Activated CD8-positive, alpha-beta memory T cell treated with anti-CD3 and anti-CD28 coated beads, Interleukin-2, amount 10 ng/mL, durations not matched to agents 7 days and 5 days (primary cell): ENCODE results near the gene SELP. TPM values are rescaled to one million over a fixed set of nuclear protein-coding genes. Genes with fewer than 3 reads are reported as not detected.
A peak's percentile ranks its signal among the peaks of the same experiment; 100 is the strongest.

ENCODE experiments used
- ATAC-seq: fragments of 150-1000 bp; cut with Tn5 transposase; one replicate; pipeline ENCODE4 v1.10.0; 2021; ENCODE audit warnings: moderate library complexity
- CTCF ChIA-PET: fragments of 350-600 bp; sonication (Branson Sonifier 250); formaldehyde crosslinking; loops from one replicate; lab custom pipeline; 2021; ENCODE audit warnings: antibody characterized with exemption; lab: Charles Lee
- DNase-seq: peaks from one replicate; pipeline ENCODE4 v3.0.0-alpha.2; 2020
- H3K27ac Mint-ChIP-seq: one replicate; pipeline ENCODE4 v1.8.0; 2021; ENCODE audit warnings: mild to moderate bottlenecking, mixed read lengths
- H3K27me3 Mint-ChIP-seq: one replicate; pipeline ENCODE4 v1.8.0; 2021; ENCODE audit warnings: mixed read lengths
- H3K36me3 Mint-ChIP-seq: one replicate; pipeline ENCODE4 v1.8.0; 2021; ENCODE audit warnings: mild to moderate bottlenecking, mixed read lengths
- H3K4me1 Mint-ChIP-seq: one replicate; pipeline ENCODE4 v1.8.0; 2021; ENCODE audit warnings: mixed read lengths
- H3K4me3 Mint-ChIP-seq: one replicate; pipeline ENCODE4 v1.8.0; 2021; ENCODE audit warnings: mild to moderate bottlenecking, moderate library complexity, mixed read lengths
- H3K9me3 Mint-ChIP-seq: one replicate; pipeline ENCODE4 v1.8.0; 2022; ENCODE audit warnings: low read depth, mixed read lengths
- total RNA-seq, 2 experiments: library from RNA; stranded (reverse); gene quantifications; one replicate each; pipeline ENCODE4 v1.2.3, GENCODE V29; 2021

The SELP gene
- total RNA-seq, 2 experiments from 2014 or later, result 0.18 TPM; not detected in 1

DNA sequence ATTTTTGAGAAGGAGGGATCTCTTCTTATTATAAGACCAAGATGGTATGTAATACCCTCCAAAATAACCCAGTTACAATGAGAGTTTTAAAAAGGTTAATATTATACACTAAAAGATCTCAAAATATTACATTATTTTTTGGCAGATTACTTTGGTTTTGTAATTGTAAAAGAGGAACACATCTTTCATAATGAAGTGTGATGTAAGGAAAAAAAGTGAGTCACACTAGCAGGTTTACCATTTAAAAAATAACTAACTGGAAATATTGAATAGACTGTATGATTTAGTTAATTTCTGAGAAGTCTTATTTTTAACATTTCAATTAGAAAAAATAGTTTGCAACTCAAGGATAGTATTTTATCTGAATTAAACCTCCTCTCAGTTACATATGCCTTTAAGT lies 44.7 kb downstream of the SELP start:
- peaks cover 48% of the 10 kb centered on the region for H3K4me1 Mint-ChIP-seq

DNA sequence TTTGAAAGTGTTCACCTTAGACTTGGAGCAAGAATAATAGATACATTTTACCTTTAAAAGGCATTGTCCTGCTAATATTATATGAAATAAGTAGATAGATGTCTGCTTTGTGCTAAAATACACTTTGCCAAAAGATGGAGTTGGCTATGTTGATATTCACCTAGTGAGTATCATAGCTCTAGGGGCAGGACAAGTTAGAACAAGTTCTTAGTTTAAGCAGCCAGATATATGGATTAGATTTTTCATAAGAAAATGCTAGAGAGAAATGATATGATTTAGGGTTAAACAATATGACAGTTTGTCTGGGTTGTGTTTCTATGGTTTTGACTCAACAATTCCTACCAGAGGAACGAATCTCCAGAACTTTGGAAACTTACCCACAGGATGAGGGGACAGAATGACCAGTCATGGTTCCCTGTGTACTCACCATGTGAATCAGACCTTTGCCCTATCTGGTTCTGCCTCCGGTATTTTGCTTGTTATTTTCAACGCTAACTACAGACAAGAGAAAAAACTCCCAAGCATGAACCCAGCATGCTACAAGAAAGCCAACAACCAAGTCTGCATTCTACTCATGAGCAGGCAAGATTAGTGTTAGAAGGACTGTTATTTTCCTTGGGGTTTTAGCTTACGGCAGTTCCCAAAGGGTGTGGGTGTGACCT lies 45.3 kb downstream of the SELP start:
- DNase-seq (no peak), ATAC-seq (no peak)
- H3K9me3 Mint-ChIP-seq, result no peaks in the 10 kb centered on the region
- CTCF ChIA-PET, result interaction anchor here (1.6 to 2.9 kb wide), 2 partner anchors 17 to 128 kb away, joined by 7 to 22 read pairs; no protein-coding TSS in a partner anchor
- peak overlapping the region; percentile 21 for H3K27ac Mint-ChIP-seq
- H3K27me3 Mint-ChIP-seq, result peaks cover 3% of the 10 kb centered on the region
- H3K4me1 Mint-ChIP-seq, result peaks cover 44% of the 10 kb centered on the region
- peak overlapping the region; percentile 46 for H3K4me3 Mint-ChIP-seq
- H3K36me3 Mint-ChIP-seq, result no peaks in the 10 kb centered on the region

More for the DNA sequence above, 44.7 kb downstream of the SELP start:
- ATAC-seq (no peak), DNase-seq (no peak)
- Mint-ChIP-seq H3K4me3 (peak overlapping the region; percentile 81), H3K27me3 (peaks cover 3% of the 10 kb centered on the region), H3K9me3 (no peaks in the 10 kb centered on the region), H3K36me3 (no peaks in the 10 kb centered on the region), H3K27ac (no peak overlapping the region)
- CTCF ChIA-PET, result interaction anchor here (1.9 to 2.9 kb wide), 2 partner anchors 17 to 111 kb away, joined by 12 to 22 read pairs; no protein-coding TSS in a partner anchor

DNA sequence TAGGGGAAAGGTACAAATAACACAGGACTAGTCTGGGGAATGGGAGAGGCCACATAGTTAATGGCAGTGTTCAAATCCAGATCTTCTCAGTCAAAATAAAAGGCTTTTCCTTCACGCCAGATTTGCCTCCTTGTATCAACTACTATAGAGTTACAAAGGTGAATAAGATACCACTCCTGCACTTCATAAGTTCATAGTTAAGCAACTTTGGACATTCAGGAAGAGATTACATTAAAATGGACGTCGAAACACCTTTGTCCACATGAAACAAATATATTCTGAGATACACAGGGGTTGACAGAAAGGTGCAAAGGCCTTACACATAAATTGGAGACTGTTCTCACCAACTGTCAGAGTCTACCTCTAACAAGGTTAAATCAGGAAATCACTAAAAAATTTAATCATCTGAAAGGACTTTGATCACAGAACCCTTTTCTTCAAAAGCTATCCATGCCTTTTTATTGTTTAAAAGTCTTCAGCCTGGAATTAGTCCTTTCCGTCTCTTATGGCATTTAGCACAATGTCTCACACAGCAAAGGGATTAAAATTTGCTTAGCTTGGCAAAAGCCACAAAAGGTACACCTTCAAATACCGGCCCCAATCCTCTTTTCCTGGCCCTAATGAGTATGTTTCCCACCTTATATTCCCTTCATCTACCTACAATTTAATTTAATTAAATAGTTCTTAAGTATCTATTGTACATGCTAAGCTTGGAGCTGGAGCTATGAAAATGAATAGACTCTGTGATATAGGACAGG lies 51.8 kb downstream of the SELP start:
- CTCF ChIA-PET, result interaction anchor here (1.6 to 2.0 kb wide), 2 partner anchors 10 to 134 kb away, joined by 4 to 8 read pairs; no protein-coding TSS in a partner anchor
- Mint-ChIP-seq H3K36me3 (peaks cover 6% of the 10 kb centered on the region), H3K9me3 (no peaks in the 10 kb centered on the region), H3K4me1 (no peaks in the 10 kb centered on the region), H3K27ac (no peak overlapping the region), H3K27me3 (no peaks in the 10 kb centered on the region), H3K4me3 (no peak overlapping the region)
- ATAC-seq (no peak), DNase-seq (no peak)

DNA sequence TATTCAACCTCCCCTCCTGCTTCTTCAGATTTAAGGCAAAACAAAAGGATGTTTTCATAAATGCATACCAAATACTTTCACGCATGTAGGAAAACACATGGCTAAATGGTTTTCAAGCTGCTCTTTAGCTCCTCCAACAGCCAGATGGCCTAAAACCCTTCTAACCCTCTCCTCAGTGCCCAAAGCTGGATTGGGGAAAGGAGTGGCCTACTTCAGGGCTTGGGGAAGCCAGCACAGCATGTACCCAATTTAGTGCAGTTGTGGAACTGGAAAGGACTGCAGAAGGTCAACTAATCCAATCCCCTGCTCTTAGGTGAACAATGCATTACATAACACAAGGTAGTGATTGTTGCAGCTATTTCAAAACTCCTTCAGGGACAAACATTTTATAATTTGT lies 53.0 kb downstream of the SELP start:
- H3K36me3 Mint-ChIP-seq, result peaks cover 9% of the 10 kb centered on the region
- H3K9me3 Mint-ChIP-seq, result no peaks in the 10 kb centered on the region
- H3K4me3 Mint-ChIP-seq, result no peak overlapping the region
- no peaks in the 10 kb centered on the region for H3K4me1 Mint-ChIP-seq
- ATAC-seq, result no peak
- no peak for DNase-seq
- H3K27ac Mint-ChIP-seq, result no peak overlapping the region
- CTCF ChIA-PET, result no interaction called here
- H3K27me3 Mint-ChIP-seq, result no peaks in the 10 kb centered on the region

DNA sequence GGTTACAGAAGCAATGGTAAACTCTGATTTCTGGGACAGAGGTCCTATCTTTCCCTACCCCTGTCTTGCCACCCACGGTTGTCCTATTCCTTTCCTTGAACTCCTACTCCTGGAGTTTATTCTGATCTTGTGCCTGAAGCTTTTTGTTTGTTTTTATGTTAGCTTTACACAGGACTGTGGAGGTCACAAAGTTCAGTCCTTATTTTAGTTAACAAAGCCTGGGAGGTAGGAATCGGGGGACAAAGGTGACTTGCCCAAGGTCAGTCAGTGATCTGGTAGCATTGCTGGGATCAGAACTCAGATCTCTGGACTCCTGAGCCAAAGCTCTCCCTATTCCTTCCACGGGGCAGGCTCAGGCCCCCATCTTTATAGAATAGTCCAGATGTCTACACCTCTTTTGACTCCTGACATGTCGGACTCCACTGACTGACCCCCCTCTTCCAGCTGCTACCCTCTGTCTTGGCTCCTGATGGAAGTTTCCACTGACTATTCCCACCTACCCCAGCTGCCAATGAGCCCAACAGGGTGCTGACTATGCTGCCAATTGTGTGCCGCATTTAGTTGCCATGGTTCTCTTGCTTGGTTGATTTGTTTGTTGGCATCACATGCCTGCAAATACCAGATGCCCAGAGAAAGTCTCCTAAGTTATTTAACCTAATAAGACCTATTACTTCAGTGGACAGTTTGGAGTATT lies 53.5 kb downstream of the SELP start:
- CTCF ChIA-PET, result interaction anchor here (1.3 kb wide), 1 partner anchor 136 kb away, joined by 4 read pairs; no protein-coding TSS in a partner anchor
- peaks cover 9% of the 10 kb centered on the region for H3K36me3 Mint-ChIP-seq
- DNase-seq (no peak), ATAC-seq (no peak)
- H3K9me3 Mint-ChIP-seq, result no peaks in the 10 kb centered on the region
- peaks cover 4% of the 10 kb centered on the region for H3K4me1 Mint-ChIP-seq
- no peaks in the 10 kb centered on the region for H3K27me3 Mint-ChIP-seq
- no peak overlapping the region for H3K4me3 Mint-ChIP-seq
- H3K27ac Mint-ChIP-seq, result no peak overlapping the region

DNA sequence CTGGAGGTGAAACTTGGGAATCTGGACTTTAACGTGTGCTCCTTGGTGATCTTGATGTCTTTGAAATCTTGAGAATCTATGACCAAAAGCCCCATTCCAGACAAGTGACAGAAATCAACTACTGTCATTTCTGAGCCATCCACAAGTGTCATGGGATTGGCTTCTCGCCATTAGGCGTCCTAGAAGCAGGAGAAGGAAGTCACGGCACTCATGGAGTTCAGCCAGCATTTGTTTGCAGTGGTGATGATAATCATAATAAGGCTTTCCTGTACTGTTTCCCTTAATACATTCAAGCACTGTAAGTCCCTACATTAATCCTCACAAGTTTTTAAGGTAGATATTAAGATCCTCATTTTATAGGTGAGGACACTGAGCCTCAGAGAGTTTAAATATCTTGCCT lies 55.6 kb downstream of the SELP start:
- Mint-ChIP-seq H3K4me3 (no peak overlapping the region), H3K36me3 (peaks cover 9% of the 10 kb centered on the region), H3K4me1 (peaks cover 6% of the 10 kb centered on the region), H3K27me3 (no peaks in the 10 kb centered on the region), H3K27ac (no peak overlapping the region), H3K9me3 (no peaks in the 10 kb centered on the region)
- CTCF ChIA-PET, result no interaction called here
- no peak for ATAC-seq
- DNase-seq, result no peak

DNA sequence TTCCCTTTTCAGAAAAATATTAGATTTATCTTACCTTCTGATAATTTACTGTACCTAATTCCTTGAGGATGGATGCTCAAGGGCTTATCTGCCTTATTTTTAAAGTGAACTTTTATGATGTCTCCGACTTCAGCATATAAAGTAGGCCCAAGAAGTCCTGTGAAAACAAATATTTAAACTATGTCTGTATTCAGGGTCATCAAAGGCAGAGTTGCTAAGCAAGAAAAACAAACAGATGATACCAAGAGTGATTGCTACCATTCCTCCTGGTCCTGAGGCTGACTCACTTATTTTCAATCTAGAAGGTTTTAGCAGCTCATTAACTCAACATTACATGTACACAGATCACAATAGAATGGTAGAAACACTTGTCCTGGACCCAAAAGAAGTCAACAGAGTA lies 57.7 kb downstream of the SELP start:
- Mint-ChIP-seq H3K4me3 (no peak overlapping the region), H3K27ac (no peak overlapping the region), H3K9me3 (no peaks in the 10 kb centered on the region), H3K4me1 (peaks cover 6% of the 10 kb centered on the region), H3K36me3 (peaks cover 9% of the 10 kb centered on the region), H3K27me3 (no peaks in the 10 kb centered on the region)
- CTCF ChIA-PET, result no interaction called here
- DNase-seq, result no peak
- ATAC-seq, result no peak

DNA sequence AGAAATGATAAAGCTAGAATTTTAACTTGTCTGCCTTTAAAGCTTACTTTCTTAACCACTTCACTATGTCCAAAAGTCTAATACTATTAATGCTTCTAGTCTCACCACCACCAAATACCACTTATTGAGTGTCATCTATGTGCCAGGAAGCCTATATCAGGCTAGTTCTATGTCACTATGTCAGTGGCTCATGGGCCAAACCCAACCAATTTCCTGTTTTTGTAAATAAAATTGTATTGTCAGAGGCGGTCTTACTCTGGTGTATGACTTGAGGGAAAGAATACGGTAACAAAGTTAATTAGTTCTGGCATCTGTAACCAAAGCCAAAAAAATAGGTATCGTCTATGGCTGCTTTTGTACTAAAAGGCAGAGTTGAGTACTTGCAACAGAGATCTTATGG lies 58.5 kb downstream of the SELP start:
- peaks cover 9% of the 10 kb centered on the region for H3K36me3 Mint-ChIP-seq
- ATAC-seq, result no peak
- H3K9me3 Mint-ChIP-seq, result no peaks in the 10 kb centered on the region
- CTCF ChIA-PET, result no interaction called here
- no peak overlapping the region for H3K27ac Mint-ChIP-seq
- H3K4me1 Mint-ChIP-seq, result peaks cover 6% of the 10 kb centered on the region
- DNase-seq, result no peak
- H3K4me3 Mint-ChIP-seq, result no peak overlapping the region
- no peaks in the 10 kb centered on the region for H3K27me3 Mint-ChIP-seq

DNA sequence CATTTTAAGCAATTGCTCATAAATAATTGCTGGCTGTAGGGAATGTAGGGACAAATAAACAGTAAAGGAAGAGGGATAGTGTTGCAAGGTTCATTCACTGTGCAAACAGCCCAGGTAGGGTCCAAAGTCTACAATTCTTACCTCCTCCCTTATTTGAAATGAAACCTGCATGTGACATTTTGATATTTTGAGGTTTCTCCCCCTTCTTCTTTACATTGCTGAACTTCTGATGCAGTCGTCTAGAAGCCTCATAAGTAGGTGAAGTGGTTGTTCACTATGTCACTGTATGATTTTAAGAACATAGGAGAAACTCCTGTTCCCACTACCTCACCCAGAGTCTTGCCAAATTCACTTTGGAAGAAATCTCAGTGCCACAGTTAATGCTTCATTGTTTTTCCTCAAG lies 59.8 kb downstream of the SELP start:
- Mint-ChIP-seq H3K27ac (no peak overlapping the region), H3K4me3 (no peak overlapping the region), H3K9me3 (no peaks in the 10 kb centered on the region), H3K4me1 (peaks cover 7% of the 10 kb centered on the region), H3K36me3 (peaks cover 5% of the 10 kb centered on the region), H3K27me3 (no peaks in the 10 kb centered on the region)
- CTCF ChIA-PET, result no interaction called here
- no peak for ATAC-seq
- no peak for DNase-seq

DNA sequence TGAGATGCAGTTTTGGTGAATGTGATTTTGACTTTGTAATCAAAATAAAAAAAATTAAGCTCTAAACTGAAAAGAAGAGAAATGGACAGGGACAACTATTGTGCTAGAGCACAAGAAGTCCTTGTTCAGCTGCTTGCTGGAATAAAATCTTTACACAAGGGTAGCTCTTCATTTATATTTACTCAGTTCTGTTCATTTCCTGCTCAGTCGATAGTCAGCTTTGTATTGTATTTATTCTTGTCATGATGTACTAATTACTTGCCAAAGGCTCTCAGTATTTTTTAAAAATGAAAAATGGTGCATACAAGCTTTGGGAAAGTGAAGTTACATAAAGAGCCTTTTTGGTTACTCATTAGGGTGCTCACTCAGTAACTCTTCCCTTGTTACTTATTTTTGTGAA lies 61.4 kb downstream of the SELP start:
- H3K27me3 Mint-ChIP-seq, result no peaks in the 10 kb centered on the region
- CTCF ChIA-PET, result interaction anchor here (0.7 to 1.3 kb wide), 2 partner anchors 10 to 965 kb away, joined by 3 to 4 read pairs; no protein-coding TSS in a partner anchor
- ATAC-seq (no peak), DNase-seq (no peak)
- no peak overlapping the region for H3K4me3 Mint-ChIP-seq
- H3K9me3 Mint-ChIP-seq, result no peaks in the 10 kb centered on the region
- H3K27ac Mint-ChIP-seq, result no peak overlapping the region
- H3K4me1 Mint-ChIP-seq, result peaks cover 7% of the 10 kb centered on the region
- peaks cover 5% of the 10 kb centered on the region for H3K36me3 Mint-ChIP-seq

DNA sequence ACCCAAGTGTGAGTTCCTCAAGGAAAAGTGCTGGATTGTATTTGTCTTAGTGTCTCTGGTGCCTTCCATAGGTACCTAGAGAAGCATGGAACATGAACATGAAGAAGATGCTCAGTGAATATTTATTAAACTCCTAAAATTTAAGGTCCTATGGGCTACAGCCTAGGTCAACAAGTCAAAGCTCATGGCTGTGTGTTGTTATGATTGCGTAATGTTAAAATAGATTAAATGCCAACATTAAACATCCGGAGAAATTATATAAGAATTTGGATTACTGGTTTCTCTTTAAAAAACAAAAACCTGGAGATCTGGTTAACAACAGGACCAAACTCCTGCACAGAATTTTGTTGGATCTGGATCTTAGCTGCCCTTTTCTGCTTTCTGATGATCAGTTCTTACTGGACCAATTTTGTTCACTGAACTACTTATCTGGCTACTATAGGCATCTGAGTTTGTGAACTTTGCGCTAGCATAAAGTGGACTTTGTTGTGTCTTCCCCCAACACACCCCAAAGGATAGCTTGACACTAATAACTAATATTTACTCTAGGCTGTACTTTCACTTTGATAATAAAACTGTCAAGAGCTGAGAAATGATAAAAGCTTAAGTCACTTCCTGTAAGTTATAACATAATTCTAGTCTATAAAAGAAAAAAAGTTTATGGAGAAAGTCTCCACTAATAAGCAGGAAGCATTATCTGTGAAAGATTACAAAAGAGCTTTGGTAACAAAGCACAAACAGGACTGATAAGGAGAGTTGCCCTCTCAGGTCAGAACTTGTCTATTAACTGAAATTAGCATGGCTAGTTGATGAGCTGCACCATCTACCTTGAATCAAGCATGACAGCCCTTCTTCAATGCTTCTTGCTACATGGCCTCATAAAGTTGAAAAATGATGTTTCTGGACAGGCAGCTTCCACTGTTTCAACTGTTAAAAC lies 64.3 kb downstream of the SELP start:
- H3K27me3 Mint-ChIP-seq, result no peaks in the 10 kb centered on the region
- peaks cover 4% of the 10 kb centered on the region for H3K9me3 Mint-ChIP-seq
- no peak overlapping the region for H3K27ac Mint-ChIP-seq
- ATAC-seq, result no peak
- peaks cover 2% of the 10 kb centered on the region for H3K4me1 Mint-ChIP-seq
- no peak for DNase-seq
- CTCF ChIA-PET, result interaction anchor here (0.6 to 1.1 kb wide), 4 partner anchors 9 to 147 kb away, joined by 3 to 5 read pairs (median 4); partner anchors contain the start of gene F5
- H3K36me3 Mint-ChIP-seq, result peaks cover 4% of the 10 kb centered on the region
- no peak overlapping the region for H3K4me3 Mint-ChIP-seq

DNA sequence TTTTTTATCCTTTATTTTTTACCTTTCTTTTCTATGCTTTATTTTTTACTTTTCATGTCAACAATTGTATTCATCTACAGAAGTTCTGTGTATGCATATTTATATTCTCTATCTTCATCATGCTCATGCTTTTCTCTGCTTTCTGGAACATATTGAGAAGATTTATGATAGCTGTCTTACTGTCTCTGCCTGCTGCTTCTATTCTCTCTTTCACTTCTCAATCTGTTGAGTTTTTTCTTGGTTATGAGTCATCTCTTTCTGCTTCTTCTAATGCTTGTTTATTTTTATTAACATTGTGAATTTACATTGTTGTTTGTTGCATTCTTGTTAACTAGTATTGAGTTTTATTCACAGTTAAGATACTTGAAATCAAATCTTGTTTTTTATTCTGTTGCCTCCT lies 66.3 kb downstream of the SELP start:
- CTCF ChIA-PET, result no interaction called here
- Mint-ChIP-seq H3K36me3 (peaks cover 4% of the 10 kb centered on the region), H3K4me1 (peaks cover 2% of the 10 kb centered on the region), H3K27ac (no peak overlapping the region), H3K4me3 (no peak overlapping the region), H3K9me3 (peaks cover 4% of the 10 kb centered on the region), H3K27me3 (no peaks in the 10 kb centered on the region)
- DNase-seq, result no peak
- no peak for ATAC-seq
